BLaER1 (cell line): ENCODE measurements around the gene LIN7B.

ENCODE experiments used
- H3K27ac ChIP-seq: shearing (Covaris generic); formaldehyde crosslinking; 2 replicates; pipeline ENCODE4 v1.8.1; 2022
- H3K27me3 ChIP-seq: shearing (Covaris generic); formaldehyde crosslinking; 2 replicates; pipeline ENCODE4 v1.8.1; 2022
- H3K36me3 ChIP-seq: shearing (Covaris generic); formaldehyde crosslinking; 2 replicates; pipeline ENCODE4 v1.8.1; 2022
- H3K4me1 ChIP-seq: shearing (Covaris generic); formaldehyde crosslinking; 2 replicates; pipeline ENCODE4 v1.8.1; 2022
- H3K4me2 ChIP-seq: shearing (Covaris generic); formaldehyde crosslinking; 2 replicates; pipeline ENCODE4 v1.8.1; 2022
- H3K4me3 ChIP-seq: shearing (Covaris generic); formaldehyde crosslinking; 2 replicates; pipeline ENCODE4 v1.8.1; 2022
- H3K9ac ChIP-seq: shearing (Covaris generic); formaldehyde crosslinking; 2 replicates; pipeline ENCODE4 v1.8.1; 2022
- H3K9me3 ChIP-seq: shearing (Covaris generic); formaldehyde crosslinking; 2 replicates; pipeline ENCODE4 v1.8.1; 2022
- H4K20me1 ChIP-seq: shearing (Covaris generic); formaldehyde crosslinking; 2 replicates; pipeline ENCODE4 v1.8.1; 2022
- Cebpa-rat ChIP-seq: shearing (Covaris generic); IDR thresholded peaks from 2 replicates; pipeline ENCODE4 v1.8.1; 2022

LIN7B gene

GRCh38 chr19:49127674-49128544 lies 13.7 kb downstream of the LIN7B start:
- Histone ChIP-seq H3K27ac (0 out of 2 replicates have a peak overlapping the region, but pooled peaks have one; percentile 44), H3K9me3 (peaks cover 12% of the 10 kb centered on the region), H3K4me2 (peak overlapping the region; percentile 85), H3K4me3 (peak overlapping the region; percentile 62), H3K36me3 (peaks cover 21% of the 10 kb centered on the region), H3K9ac (peak overlapping the region; percentile 53; the same call in 1 of the 2 replicates), H3K27me3 (no peaks in the 10 kb centered on the region), H4K20me1 (no peaks in the 10 kb centered on the region), H3K4me1 (peaks cover 21% of the 10 kb centered on the region)
- TF ChIP-seq Cebpa-rat: no peak

- peaks cover 27% of the 10 kb centered on the region for H3K36me3 ChIP-seq
- peak overlapping the region; percentile 85 for H3K4me2 ChIP-seq
- H3K27ac ChIP-seq: peak overlapping the region; percentile 41; the same call in 1 of the 2 replicates
- H3K9me3 ChIP-seq: peaks cover 12% of the 10 kb centered on the region
- H3K27me3 ChIP-seq: no peaks in the 10 kb centered on the region; the same call in 1 of the 2 replicates
- H4K20me1 ChIP-seq: no peaks in the 10 kb centered on the region
- H3K9ac ChIP-seq: no peak overlapping the region; the same call in 1 of the 2 replicates
- TF ChIP-seq Cebpa-rat: no peak
- peaks cover 21% of the 10 kb centered on the region for H3K4me1 ChIP-seq
- H3K4me3 ChIP-seq: peak overlapping the region; percentile 62
These were observed 14.5 kb downstream of the LIN7B start for GRCh38 chr19:49128545-49129237.

GRCh38 chr19:49129238-49129583 lies 15.0 kb downstream of the LIN7B start:
- peak overlapping the region; percentile 85 for H3K4me2 ChIP-seq
- no peaks in the 10 kb centered on the region for H4K20me1 ChIP-seq
- H3K36me3 ChIP-seq: peaks cover 32% of the 10 kb centered on the region

GRCh38 chr19:49130325-49130724 lies 16.2 kb downstream of the LIN7B start:
- Histone ChIP-seq H3K36me3 (peaks cover 43% of the 10 kb centered on the region), H3K9ac (no peak overlapping the region)

More at GRCh38 chr19:49129238-49129583, 15.0 kb downstream of the LIN7B start:
- Histone ChIP-seq H3K4me3 (peak overlapping the region; percentile 62), H3K27me3 (no peaks in the 10 kb centered on the region; the same call in 1 of the 2 replicates), H3K27ac (no peak overlapping the region), H3K4me1 (peaks cover 21% of the 10 kb centered on the region), H3K9ac (no peak overlapping the region), H3K9me3 (peaks cover 12% of the 10 kb centered on the region)
- TF ChIP-seq Cebpa-rat: no peak

GRCh38 chr19:49132974-49133609 lies 18.9 kb downstream of the LIN7B start:
- H4K20me1 ChIP-seq: no peaks in the 10 kb centered on the region
- H3K4me1 ChIP-seq: peaks cover 15% of the 10 kb centered on the region
- no peak overlapping the region for H3K27ac ChIP-seq
- H3K9me3 ChIP-seq: peaks cover 12% of the 10 kb centered on the region
- no peak overlapping the region for H3K9ac ChIP-seq
- peaks cover 67% of the 10 kb centered on the region for H3K36me3 ChIP-seq
- H3K4me3 ChIP-seq: no peak overlapping the region
- H3K4me2 ChIP-seq: peak overlapping the region; percentile 12; the same call in 1 of the 2 replicates
- TF ChIP-seq Cebpa-rat: no peak
- no peaks in the 10 kb centered on the region; the same call in 1 of the 2 replicates for H3K27me3 ChIP-seq

More at GRCh38 chr19:49130325-49130724, 16.2 kb downstream of the LIN7B start:
- no peak for TF ChIP-seq Cebpa-rat
- Histone ChIP-seq H4K20me1 (no peaks in the 10 kb centered on the region), H3K4me3 (no peak overlapping the region), H3K9me3 (peaks cover 12% of the 10 kb centered on the region), H3K27me3 (no peaks in the 10 kb centered on the region; the same call in 1 of the 2 replicates), H3K4me2 (no peak overlapping the region), H3K27ac (no peak overlapping the region), H3K4me1 (peaks cover 21% of the 10 kb centered on the region)

- peaks cover 11% of the 10 kb centered on the region for H3K4me1 ChIP-seq
- TF ChIP-seq Cebpa-rat: no peak
- H3K27ac ChIP-seq: no peak overlapping the region
- no peak overlapping the region for H3K9ac ChIP-seq
- no peak overlapping the region for H3K4me3 ChIP-seq
- H4K20me1 ChIP-seq: no peaks in the 10 kb centered on the region
- peak overlapping the region; percentile 12; the same call in 1 of the 2 replicates for H3K4me2 ChIP-seq
- peaks cover 12% of the 10 kb centered on the region for H3K9me3 ChIP-seq
- no peaks in the 10 kb centered on the region; the same call in 1 of the 2 replicates for H3K27me3 ChIP-seq
- H3K36me3 ChIP-seq: peaks cover 67% of the 10 kb centered on the region
These were observed 19.7 kb downstream of the LIN7B start for GRCh38 chr19:49133621-49134454.

GRCh38 chr19:49135686-49136085 lies 21.5 kb downstream of the LIN7B start:
- Histone ChIP-seq H3K4me3 (no peak overlapping the region), H4K20me1 (no peaks in the 10 kb centered on the region), H3K4me2 (no peak overlapping the region), H3K4me1 (peaks cover 16% of the 10 kb centered on the region), H3K27ac (no peak overlapping the region), H3K9me3 (peaks cover under 1% of the 10 kb centered on the region; the same call in 1 of the 2 replicates), H3K36me3 (peaks cover 55% of the 10 kb centered on the region), H3K27me3 (no peaks in the 10 kb centered on the region; the same call in 1 of the 2 replicates), H3K9ac (no peak overlapping the region)
- TF ChIP-seq Cebpa-rat: no peak

- H3K4me3 ChIP-seq: no peak overlapping the region
- H3K4me1 ChIP-seq: peaks cover 27% of the 10 kb centered on the region
- no peak for TF ChIP-seq Cebpa-rat
- no peaks in the 10 kb centered on the region for H3K9me3 ChIP-seq
- no peak overlapping the region for H3K4me2 ChIP-seq
- H4K20me1 ChIP-seq: no peaks in the 10 kb centered on the region
- no peak overlapping the region for H3K27ac ChIP-seq
- H3K9ac ChIP-seq: no peak overlapping the region
- H3K27me3 ChIP-seq: no peaks in the 10 kb centered on the region; the same call in 1 of the 2 replicates
- peaks cover 52% of the 10 kb centered on the region for H3K36me3 ChIP-seq
These were observed 22.6 kb downstream of the LIN7B start for GRCh38 chr19:49136771-49137171.

- Histone ChIP-seq H3K9me3 (no peaks in the 10 kb centered on the region), H3K4me3 (no peak overlapping the region), H3K4me2 (peak overlapping the region; percentile 89), H3K27me3 (no peaks in the 10 kb centered on the region), H3K4me1 (peaks cover 54% of the 10 kb centered on the region), H3K9ac (no peak overlapping the region), H3K27ac (no peak overlapping the region), H3K36me3 (peaks cover 18% of the 10 kb centered on the region), H4K20me1 (no peaks in the 10 kb centered on the region)
- no peak for TF ChIP-seq Cebpa-rat
These were observed 26.8 kb downstream of the LIN7B start for GRCh38 chr19:49140951-49141350.
